DOHH2 (cell line): ENCODE measurements around the gene CEP152.

Experiments used
- EZH2phosphoT487 ChIP-seq: fragments of 200-600 bp; sonication (generic); IDR thresholded peaks from 2 replicates; pipeline ENCODE4 v1.6.1; 2017; ENCODE audit warnings: borderline replicate concordance, mild to moderate bottlenecking, antibody characterized with exemption, low read length, moderate library complexity, mixed read lengths
- TF ChIP-seq, protein P1 (sequence below): fragments of 200-600 bp; sonication (generic); IDR thresholded peaks from one replicate; pipeline ENCODE4 v1.5.1; 2014; ENCODE audit warnings: antibody characterized with exemption, mild to moderate bottlenecking, low read depth, low read length; ENCODE audit not compliant: poor library complexity, severe bottlenecking

GRCh38 chr15:48688493-48688892 is 122.4 kb downstream of the CEP152 start:
- TF ChIP-seq, protein P1, sequence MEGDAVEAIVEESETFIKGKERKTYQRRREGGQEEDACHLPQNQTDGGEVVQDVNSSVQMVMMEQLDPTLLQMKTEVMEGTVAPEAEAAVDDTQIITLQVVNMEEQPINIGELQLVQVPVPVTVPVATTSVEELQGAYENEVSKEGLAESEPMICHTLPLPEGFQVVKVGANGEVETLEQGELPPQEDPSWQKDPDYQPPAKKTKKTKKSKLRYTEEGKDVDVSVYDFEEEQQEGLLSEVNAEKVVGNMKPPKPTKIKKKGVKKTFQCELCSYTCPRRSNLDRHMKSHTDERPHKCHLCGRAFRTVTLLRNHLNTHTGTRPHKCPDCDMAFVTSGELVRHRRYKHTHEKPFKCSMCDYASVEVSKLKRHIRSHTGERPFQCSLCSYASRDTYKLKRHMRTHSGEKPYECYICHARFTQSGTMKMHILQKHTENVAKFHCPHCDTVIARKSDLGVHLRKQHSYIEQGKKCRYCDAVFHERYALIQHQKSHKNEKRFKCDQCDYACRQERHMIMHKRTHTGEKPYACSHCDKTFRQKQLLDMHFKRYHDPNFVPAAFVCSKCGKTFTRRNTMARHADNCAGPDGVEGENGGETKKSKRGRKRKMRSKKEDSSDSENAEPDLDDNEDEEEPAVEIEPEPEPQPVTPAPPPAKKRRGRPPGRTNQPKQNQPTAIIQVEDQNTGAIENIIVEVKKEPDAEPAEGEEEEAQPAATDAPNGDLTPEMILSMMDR = no peak
- TF ChIP-seq EZH2phosphoT487 = no peak
